ENCODE measurements around the gene PRPF19. TPM values are rescaled to one million over a fixed set of nuclear protein-coding genes. Genes with fewer than 3 reads are reported as not detected.

The PRPF19 gene
- total RNA-seq, 2 donors from 2014 or later: 66.7 to 87.5 TPM

GRCh38 chr11:60858236-60858635 is 48.1 kb downstream of the PRPF19 start:
- Mint-ChIP-seq H3K27ac (peak overlapping the region; percentile 77), H3K4me3 (no peak overlapping the region), H3K4me1 (peaks cover 5% of the 10 kb centered on the region), H3K36me3 (ENCODE audit: low read depth) (no peaks in the 10 kb centered on the region), H3K27me3 (no peaks in the 10 kb centered on the region)
- no peak for ATAC-seq
- no peak for DNase-seq
- H3K9me3 ChIP-seq (ENCODE audit: control insufficient read depth, low read length, poor library complexity, severe bottlenecking): no peaks in the 10 kb centered on the region

- peaks cover 5% of the 10 kb centered on the region for H3K4me1 Mint-ChIP-seq
- H3K27ac Mint-ChIP-seq: no peak overlapping the region
- no peak for DNase-seq
- H3K9me3 ChIP-seq (ENCODE audit: control insufficient read depth, low read length, poor library complexity, severe bottlenecking): no peaks in the 10 kb centered on the region
- H3K4me3 Mint-ChIP-seq: no peak overlapping the region
- peaks cover 2% of the 10 kb centered on the region for H3K36me3 Mint-ChIP-seq (ENCODE audit: low read depth)
- ATAC-seq: no peak
- H3K27me3 Mint-ChIP-seq: no peaks in the 10 kb centered on the region
Measured at GRCh38 chr11:60857378-60858232, 48.8 kb downstream of the PRPF19 start.

- peaks cover 4% of the 10 kb centered on the region for H3K36me3 Mint-ChIP-seq (ENCODE audit: low read depth)
- H3K9me3 ChIP-seq (ENCODE audit: control insufficient read depth, low read length, poor library complexity, severe bottlenecking): no peaks in the 10 kb centered on the region
- no peak for ATAC-seq
- no peaks in the 10 kb centered on the region for H3K27me3 Mint-ChIP-seq
- peak within 1 kb of the TSS; percentile 39 for H3K4me3 Mint-ChIP-seq
- peak within 1 kb of the TSS; percentile 63 for H3K27ac Mint-ChIP-seq
- peaks cover 5% of the 10 kb centered on the region for H3K4me1 Mint-ChIP-seq
- no peak for DNase-seq
Measured at GRCh38 chr11:60855726-60856633, 50.4 kb downstream of the PRPF19 start, which contains the start of gene PTGDR2. Gene PTGDR2, minus strand, starts transcription at chr11:60855950. Its CDS starts 2,228 bp downstream, at chr11:60853722.

GRCh38 chr11:60854847-60855725 is 51.3 kb downstream of the PRPF19 start:
- Mint-ChIP-seq H3K27me3 (no peaks in the 10 kb centered on the region), H3K4me3 (peak overlapping the region; percentile 28), H3K4me1 (peaks cover 7% of the 10 kb centered on the region), H3K27ac (peak overlapping the region; percentile 63), H3K36me3 (ENCODE audit: low read depth) (peaks cover 8% of the 10 kb centered on the region)
- H3K9me3 ChIP-seq (ENCODE audit: control insufficient read depth, low read length, poor library complexity, severe bottlenecking): no peaks in the 10 kb centered on the region
- ATAC-seq: no peak
- no peak for DNase-seq

DNA sequence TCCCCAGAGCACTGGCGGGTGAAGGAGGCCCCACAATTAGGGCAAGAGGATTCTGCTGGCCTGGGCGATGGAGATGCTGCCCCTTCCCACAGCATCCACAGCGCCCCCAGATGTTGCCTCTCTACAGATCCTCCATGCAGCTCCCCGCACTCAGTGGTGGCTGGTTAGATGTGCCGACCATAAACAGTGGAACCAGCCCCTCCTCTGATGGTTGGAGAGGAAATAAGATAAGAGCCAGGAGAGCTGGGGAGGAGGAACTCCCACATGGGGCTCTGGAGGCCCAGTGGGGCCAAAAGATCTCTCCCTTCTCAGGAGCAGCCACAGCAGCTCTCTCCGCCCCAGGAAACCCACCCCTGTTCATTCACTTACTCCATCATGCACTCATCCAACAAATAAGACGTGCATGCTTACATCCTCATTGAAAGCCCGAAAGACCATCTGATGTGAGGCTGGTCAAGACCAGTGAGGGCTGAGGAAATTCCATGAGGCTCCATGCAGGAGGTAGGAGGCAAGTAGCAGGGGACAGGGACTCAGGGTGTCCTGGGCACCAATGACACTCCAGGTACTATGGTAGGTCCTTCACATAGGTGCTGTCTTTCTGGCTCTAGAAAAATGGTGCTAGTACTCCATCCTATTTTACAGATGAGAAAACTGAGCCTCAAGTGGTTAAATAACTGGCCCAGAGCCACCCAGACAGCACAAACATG is 52.1 kb downstream of the PRPF19 start:
- no peaks in the 10 kb centered on the region for H3K9me3 ChIP-seq (ENCODE audit: control insufficient read depth, low read length, poor library complexity, severe bottlenecking)
- DNase-seq (no peak), ATAC-seq (no peak)
- Mint-ChIP-seq H3K27me3 (no peaks in the 10 kb centered on the region), H3K4me3 (no peak overlapping the region), H3K27ac (no peak overlapping the region), H3K36me3 (ENCODE audit: low read depth) (peaks cover 8% of the 10 kb centered on the region), H3K4me1 (peaks cover 7% of the 10 kb centered on the region)

DNA sequence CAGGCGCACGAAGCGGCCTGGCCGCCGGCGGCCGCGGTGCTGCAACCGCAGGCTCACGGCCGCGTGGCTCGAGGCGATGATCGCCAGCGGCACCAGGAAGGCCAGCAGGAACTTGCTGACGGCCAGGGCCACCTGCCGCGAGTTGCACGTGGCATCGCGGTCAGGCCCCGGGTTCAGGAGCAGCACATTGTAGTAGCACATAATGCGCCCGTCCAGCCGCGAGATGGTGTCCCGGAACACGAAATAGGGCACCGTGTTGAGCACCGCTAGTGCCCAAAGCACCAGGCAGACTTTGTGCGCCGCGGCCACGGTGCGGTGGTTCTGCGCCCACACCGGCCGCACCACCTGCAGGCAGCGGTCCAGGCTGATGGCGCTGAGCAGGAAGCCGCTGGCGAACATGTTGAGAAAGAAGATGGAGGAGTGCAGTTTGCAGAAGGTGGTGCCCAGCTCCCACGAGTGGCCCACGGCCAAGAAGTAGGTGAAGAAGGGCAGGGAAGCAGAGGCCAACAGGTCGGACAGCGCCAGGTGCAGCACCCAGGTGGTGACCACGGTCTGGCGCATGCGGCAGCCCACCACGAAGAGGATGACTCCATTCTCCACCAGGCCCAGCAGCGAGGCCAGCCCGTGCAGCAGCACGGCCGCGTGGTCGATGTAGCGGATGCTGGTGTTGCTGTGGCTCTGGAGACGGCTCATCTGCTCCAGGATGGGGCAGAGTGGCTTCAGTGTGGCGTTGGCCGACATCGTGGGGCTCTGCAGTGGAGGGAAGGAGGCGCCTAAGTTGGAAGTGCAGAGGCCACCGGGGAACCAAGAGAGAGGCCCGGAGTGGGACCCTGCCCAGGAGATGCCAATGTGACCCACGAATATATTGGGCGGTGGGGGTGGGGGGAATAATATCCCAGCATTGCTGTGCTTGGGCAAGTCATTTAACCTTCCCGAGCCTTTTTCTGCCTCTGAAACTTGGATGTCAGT is 53.1 kb downstream of the PRPF19 start:
- no peak for ATAC-seq
- no peaks in the 10 kb centered on the region for H3K9me3 ChIP-seq (ENCODE audit: control insufficient read depth, low read length, poor library complexity, severe bottlenecking)
- no peak overlapping the region for H3K27ac Mint-ChIP-seq
- no peak overlapping the region for H3K4me3 Mint-ChIP-seq
- no peak for DNase-seq
- H3K27me3 Mint-ChIP-seq: no peaks in the 10 kb centered on the region
- peaks cover 2% of the 10 kb centered on the region for H3K4me1 Mint-ChIP-seq
- peaks cover 12% of the 10 kb centered on the region for H3K36me3 Mint-ChIP-seq (ENCODE audit: low read depth)

- DNase-seq (no peak), ATAC-seq (no peak)
- Mint-ChIP-seq H3K4me1 (peaks cover 2% of the 10 kb centered on the region), H3K27me3 (no peaks in the 10 kb centered on the region), H3K4me3 (peak overlapping the region; percentile 61), H3K36me3 (ENCODE audit: low read depth) (peaks cover 12% of the 10 kb centered on the region), H3K27ac (peak overlapping the region; percentile 11)
- no peaks in the 10 kb centered on the region for H3K9me3 ChIP-seq (ENCODE audit: control insufficient read depth, low read length, poor library complexity, severe bottlenecking)
Measured at GRCh38 chr11:60852117-60852981, 54.0 kb downstream of the PRPF19 start.

DNA sequence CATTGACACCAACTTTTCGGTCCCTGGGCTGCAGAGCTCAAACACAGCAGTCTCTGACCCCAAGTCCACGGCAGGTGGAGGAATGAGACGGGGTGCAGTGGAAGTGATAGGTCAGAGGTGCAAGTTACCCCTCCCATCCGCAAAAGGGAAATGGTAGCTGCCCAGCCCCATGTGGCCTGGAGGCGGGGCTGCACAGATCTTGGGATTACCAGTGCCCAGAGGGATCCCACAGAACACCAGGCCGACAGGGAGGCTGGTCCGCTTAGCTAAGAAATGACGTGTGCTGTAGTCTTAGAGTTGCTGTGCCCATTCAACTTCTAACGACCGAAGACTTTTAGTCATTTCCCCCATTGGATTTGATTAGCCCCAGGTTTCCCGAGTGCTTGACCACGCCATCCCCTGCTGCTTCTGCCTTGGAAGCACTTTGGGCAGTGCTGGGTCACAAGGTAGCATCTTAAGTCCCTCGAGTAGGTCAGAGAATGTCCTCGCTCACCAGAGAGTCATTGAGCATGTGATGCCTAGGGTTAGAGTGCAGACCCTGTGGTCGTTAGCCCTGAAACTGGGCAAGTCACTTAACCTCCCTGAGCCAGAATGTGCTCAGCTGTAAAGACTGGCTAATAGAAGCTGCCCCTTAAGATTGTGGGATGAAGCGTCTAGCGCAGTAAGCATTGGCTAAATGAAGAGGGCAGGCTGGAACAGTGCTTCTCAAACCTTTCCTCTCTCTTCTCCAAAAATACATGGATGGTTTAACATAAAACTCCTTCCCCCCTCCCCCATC is 54.9 kb downstream of the PRPF19 start:
- no peak for ATAC-seq
- peaks cover 12% of the 10 kb centered on the region for H3K36me3 Mint-ChIP-seq (ENCODE audit: low read depth)
- H3K4me1 Mint-ChIP-seq: peaks cover 2% of the 10 kb centered on the region
- no peaks in the 10 kb centered on the region for H3K9me3 ChIP-seq (ENCODE audit: control insufficient read depth, low read length, poor library complexity, severe bottlenecking)
- peak overlapping the region; percentile 61 for H3K4me3 Mint-ChIP-seq
- no peaks in the 10 kb centered on the region for H3K27me3 Mint-ChIP-seq
- no peak for DNase-seq
- H3K27ac Mint-ChIP-seq: peak overlapping the region; percentile 11

DNA sequence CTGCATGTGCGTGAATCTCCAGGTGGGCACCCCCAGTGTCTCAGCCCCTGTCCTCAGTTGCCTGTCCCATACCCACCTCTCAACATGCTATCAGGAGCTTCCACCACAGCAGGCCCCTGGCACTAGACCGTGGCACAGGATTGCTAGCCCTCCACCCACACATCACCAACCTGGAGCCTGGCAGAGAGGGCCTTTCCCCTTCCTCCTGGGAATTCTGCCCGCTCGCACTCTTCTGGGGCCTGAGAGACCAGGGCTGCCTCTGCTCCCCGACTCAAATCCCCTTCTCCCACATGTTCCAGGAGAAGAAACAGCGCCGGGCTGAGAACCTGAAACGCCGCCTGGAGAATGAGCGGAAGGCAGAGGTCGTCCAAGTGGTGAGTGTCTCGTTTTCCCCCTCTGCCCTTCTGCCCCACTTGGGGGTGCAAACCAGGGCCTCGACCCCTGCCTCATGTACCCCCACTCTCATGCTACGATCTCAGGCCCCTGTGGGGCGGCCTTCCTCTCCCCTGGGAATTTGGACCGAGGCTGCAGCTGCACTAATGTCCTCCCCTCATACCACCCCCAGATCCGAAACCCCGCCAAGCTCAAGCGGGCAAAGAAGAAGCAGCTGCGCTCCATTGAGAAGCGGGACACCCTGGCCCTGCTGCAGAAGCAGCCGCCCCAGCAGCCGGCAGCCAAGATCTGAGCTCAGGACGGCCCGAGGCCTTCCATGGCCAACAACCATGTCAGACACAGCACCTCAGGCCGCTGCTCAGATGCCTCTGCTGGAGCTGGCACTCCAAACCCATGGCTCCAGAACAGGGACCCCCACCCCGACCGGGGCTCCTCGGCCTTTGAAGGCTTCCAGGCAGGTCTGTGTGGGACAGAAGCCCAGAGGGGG is 56.5 kb downstream of the PRPF19 start:
- Mint-ChIP-seq H3K27me3 (no peaks in the 10 kb centered on the region), H3K4me1 (peaks cover 8% of the 10 kb centered on the region), H3K4me3 (no peak overlapping the region), H3K27ac (no peak overlapping the region), H3K36me3 (ENCODE audit: low read depth) (peaks cover 14% of the 10 kb centered on the region)
- ATAC-seq (no peak), DNase-seq (no peak)
- no peaks in the 10 kb centered on the region for H3K9me3 ChIP-seq (ENCODE audit: control insufficient read depth, low read length, poor library complexity, severe bottlenecking)

All from T-helper 17 cell (primary cell).